GM11168 (cell line): ENCODE results near the gene TRPV2.

Experiments used
- in situ Hi-C: fragments of 300-500 bp; cut with MboI; formaldehyde crosslinking; loops from one replicate; pipeline ENCODE4 v1.12.0; 2022; ENCODE audit warnings: low sequenced_read_pairs; ENCODE audit not compliant: unreplicated experiment

TRPV2 gene

GRCh38 chr17:16406742-16407674 lies 8.4 kb upstream of the TRPV2 start:
- in situ Hi-C loops = no loop called here

- in situ Hi-C loops = no loop called here
Observed at GRCh38 chr17:16407911-16408588, 7.3 kb upstream of the TRPV2 start.

DNA sequence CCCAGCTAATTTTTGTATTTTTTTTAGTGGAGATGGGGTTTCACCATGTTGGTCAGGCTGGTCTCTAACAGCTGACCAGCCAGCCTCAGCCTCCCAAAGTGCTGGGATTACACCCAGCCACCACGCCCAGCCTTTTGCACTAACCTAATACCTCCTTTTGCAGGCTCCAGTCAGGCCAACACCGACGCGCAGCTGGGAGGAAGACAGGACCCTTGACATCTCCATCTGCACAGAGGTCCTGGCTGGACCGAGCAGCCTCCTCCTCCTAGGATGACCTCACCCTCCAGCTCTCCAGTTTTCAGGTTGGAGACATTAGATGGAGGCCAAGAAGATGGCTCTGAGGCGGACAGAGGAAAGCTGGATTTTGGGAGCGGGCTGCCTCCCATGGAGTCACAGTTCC lies 2.0 kb downstream of the TRPV2 start:
- in situ Hi-C loops = loop anchor here (5.0 kb wide), 1 partner anchor 40 kb away; no protein-coding TSS in a partner anchor

GRCh38 chr17:16417896-16418684 lies 2.7 kb downstream of the TRPV2 start:
- in situ Hi-C loops = loop anchor here (5.0 kb wide), 1 partner anchor 41 kb away; no protein-coding TSS in a partner anchor

- in situ Hi-C loops = loop anchor here (5.0 kb wide), 1 partner anchor 41 kb away; no protein-coding TSS in a partner anchor
Observed at GRCh38 chr17:16418685-16419068, 3.3 kb downstream of the TRPV2 start.

DNA sequence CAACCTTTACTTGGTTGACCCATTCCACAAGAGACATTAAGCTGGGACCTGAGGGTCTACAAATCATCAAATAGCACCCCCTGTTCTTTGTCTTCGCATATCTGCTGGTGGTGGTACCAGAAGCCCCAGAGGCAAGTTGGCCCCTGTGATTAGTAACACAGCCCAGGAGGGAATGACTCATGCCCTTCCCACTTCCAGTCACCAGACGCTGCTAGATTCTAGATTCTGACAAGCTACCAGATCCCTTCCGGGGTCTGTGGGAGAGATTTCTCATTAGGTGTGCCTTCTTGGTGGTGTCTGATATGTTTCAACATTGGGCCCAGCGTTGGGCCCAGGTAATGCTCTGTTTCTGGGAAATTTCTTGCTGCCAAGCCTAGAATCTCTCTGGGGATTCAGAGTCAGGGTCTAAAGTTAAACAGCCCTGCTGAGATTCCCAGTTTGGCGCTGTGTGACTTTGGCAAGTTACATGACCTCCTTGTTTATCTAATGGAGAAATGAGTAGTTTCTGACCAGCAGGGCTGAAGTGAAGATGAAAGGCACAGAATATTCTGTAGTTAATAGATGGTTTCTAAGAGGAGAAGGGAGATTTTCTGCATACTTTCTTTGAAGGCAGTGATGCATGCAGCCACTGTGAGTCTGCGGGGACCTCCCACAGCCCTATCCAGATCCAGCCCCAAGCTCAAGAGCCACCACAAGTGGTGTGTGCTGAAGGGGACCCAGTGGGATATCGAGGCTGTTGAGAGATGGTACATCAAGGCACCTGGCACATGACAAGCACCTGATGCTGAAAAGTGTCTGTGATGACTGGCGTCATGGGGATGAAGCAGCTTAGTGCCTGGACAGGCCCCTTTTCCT lies 3.9 kb downstream of the TRPV2 start:
- in situ Hi-C loops = loop anchor here (5.0 kb wide), 1 partner anchor 42 kb away; no protein-coding TSS in a partner anchor

DNA sequence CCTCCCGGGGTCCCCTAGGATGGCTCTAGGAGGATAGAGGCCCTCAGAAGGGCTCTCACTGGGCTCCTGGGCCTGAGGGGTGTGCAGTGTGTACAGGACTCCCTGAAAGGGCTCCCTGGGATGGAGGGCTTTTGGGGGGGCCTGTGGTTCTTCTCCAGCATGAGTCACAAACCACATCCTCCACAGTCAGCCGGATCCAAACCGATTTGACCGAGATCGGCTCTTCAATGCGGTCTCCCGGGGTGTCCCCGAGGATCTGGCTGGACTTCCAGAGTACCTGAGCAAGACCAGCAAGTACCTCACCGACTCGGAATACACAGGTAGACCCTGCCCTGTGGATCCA lies 4.5 kb downstream of the TRPV2 start:
- in situ Hi-C loops = loop anchor here (5.0 kb wide), 1 partner anchor 43 kb away; no protein-coding TSS in a partner anchor

DNA sequence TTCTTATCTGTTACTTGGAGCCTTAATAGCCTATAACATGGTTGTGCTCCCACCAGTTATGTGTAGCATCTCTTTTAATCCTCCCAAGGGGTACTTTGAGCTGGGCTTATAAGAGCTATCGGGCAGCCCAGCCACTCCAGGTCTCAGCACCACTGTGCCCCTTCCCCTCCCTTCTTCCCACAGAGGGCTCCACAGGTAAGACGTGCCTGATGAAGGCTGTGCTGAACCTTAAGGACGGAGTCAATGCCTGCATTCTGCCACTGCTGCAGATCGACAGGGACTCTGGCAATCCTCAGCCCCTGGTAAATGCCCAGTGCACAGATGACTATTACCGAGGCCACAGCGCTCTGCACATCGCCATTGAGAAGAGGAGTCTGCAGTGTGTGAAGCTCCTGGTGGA lies 7.0 kb downstream of the TRPV2 start:
- in situ Hi-C loops = no loop called here

- in situ Hi-C loops = no loop called here
Observed at GRCh38 chr17:16423226-16423872, 8.0 kb downstream of the TRPV2 start.

DNA sequence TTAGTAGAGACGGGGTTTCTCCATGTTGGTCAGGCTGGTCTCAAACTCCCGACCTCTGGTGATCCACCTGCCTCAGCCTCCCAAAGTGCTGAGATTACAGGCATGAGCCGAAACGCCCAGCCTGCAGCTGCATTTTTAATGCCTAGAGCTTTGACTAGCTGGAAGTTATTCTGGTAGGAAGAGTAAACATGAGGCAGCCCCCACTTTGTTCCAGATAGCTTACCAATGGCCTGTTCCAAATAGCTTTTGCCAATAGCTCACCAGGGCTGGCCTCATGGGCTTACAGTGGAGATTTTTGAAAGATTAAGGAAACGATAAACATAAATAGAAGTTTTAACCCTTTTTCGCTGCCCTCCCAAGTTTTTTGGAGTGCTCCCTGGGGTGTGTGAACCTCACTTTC lies 9.8 kb downstream of the TRPV2 start:
- in situ Hi-C loops = no loop called here

DNA sequence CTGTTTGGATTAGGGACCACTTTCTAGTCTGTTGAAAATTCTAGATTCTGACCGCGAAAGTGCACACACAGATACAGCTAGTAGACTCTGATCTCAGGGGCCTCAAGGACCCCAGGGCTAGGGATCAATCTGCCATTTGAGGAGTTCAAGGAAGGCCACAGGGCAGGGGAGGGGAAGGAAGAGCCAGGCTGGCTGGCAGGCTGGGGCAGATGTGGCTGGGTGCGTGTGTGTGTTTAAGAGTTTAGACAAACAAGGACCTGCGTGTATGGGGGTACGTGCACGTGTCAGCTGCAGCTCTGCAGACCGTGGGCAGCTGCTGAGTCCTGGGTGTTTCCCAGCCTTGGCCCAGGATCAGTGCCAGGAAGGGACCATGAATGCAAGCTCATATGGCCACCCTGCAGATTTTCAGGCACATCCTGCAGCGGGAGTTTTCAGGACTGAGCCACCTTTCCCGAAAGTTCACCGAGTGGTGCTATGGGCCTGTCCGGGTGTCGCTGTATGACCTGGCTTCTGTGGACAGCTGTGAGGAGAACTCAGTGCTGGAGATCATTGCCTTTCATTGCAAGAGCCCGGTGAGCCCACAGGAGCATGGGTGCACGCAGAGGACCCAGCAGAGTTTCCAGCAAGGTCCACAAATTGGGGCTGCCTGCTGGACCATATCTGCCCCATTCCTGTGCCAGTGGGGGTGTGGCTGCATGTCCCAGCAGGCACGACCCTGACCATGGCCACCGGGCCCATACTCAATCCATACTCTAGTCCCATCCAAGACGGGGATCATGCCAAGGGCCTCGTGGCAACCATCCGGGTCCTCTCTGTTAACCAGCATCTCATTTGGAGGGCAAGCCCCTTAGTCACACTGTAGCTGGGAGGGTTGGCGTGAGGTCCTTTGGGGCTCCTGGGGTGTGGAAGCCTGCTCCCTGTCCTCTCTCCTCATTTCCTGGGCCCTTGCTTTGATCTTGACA lies 10.6 kb downstream of the TRPV2 start:
- in situ Hi-C loops = no loop called here

DNA sequence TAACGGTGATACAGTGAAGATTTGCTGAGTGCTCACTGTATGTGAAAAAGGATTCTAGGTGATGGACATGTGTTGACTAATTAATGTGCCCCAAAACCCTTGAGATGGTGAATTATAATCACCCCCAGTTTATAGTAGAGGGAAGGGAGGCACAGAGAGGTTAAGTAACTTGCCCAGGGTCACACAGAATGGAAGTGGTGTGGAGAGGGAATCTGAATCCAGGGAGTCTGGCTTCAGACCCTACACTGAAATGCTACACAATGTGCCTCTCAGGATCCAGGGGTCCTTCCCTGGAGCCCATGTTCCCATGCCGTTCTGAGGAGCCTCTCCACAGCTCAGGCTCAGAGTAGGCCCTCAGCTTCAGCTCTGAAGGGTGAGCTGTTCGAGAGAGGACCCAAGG lies 11.6 kb downstream of the TRPV2 start:
- in situ Hi-C loops = no loop called here

DNA sequence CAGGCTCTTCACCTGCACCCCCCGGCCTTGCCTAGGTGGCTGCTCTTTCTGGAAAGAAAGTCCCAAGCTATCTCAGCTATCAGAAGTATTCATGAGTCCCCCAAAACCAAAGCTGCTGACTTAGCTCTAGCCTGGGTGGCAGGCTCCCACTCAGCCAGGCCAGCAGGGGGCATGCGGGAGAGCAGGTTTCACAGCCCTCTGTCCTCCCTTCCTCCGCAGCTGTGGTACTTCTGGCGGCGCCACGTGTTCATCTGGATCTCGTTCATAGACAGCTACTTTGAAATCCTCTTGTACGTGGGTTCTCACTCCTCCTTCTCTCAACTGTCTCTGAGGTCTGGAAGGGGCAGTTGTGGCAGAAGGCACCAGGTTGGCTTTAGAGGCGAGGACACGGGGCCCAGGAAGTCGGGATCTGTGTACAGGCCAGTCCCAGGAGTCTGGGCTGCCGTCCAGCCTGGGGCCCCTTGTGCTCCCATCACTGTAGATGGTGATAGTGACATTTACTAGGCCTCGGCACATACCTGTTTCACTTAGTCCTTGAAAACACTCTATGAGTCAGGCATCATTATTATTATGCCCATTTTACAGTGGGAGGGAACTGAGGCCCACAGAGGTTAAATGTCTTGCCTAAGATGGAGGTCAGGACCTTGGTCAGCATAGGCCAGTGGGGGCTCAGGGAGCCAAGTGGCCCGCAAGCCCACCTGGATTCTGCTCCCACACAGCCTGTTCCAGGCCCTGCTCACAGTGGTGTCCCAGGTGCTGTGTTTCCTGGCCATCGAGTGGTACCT lies 12.9 kb downstream of the TRPV2 start:
- in situ Hi-C loops = no loop called here

DNA sequence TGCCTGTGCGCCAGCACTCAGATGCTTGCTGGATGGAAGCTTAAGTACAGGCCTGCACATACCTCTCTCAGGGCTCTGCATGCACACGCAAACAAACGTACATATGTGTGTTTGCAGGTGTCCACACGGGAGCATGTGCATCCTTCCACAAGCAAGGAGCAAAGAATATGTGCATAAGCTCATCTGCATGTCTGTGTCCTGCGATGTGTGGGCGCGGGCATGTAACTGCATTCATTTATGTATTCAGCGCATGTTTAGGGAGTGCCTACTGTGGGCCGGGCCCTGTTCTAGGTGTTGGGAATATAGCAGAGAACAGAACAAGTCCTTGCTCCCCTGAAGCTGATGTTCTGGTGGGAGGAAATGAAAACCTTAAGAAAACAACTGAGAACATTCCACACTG lies 13.7 kb downstream of the TRPV2 start:
- in situ Hi-C loops = no loop called here

GRCh38 chr17:16430650-16431049 lies 15.3 kb downstream of the TRPV2 start:
- in situ Hi-C loops = no loop called here

DNA sequence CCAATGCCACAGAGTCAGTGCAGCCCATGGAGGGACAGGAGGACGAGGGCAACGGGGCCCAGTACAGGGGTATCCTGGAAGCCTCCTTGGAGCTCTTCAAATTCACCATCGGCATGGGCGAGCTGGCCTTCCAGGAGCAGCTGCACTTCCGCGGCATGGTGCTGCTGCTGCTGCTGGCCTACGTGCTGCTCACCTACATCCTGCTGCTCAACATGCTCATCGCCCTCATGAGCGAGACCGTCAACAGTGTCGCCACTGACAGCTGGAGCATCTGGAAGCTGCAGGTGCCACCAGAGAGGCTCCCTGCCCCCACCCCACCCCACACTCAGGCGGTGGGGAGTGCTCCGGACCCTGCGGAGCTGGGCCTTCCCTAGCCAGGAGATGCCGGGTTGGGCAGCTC lies 16.6 kb downstream of the TRPV2 start:
- in situ Hi-C loops = no loop called here

DNA sequence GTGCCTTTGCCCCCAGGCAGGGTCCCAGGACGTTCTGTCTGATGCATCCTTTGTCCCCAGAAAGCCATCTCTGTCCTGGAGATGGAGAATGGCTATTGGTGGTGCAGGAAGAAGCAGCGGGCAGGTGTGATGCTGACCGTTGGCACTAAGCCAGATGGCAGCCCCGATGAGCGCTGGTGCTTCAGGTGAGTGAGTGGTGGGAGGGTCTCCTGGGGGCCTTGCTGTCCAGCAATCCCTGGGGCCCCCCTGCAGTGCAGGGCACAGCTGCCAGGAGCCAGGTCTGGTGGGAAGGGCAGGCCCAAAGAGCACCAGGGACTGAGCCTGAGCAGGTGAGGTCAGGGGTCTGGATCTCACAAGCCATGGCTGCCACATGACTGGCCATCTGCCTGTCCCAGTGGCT lies 18.1 kb downstream of the TRPV2 start:
- in situ Hi-C loops = no loop called here
